NCI-H2029 (cell line): ENCODE data around the gene DOCK2.

Source experiments
- DNase-seq: peaks from one replicate; lab custom pipeline; 2025; lab: John Stamatoyannopoulos, UW

Gene DOCK2

GRCh38 chr5:170100066-170100943 is 463.2 kb downstream of the DOCK2 start:
- peak; percentile 57 for DNase-seq

- no peak for DNase-seq
Measured at GRCh38 chr5:170103447-170103846, 466.4 kb downstream of the DOCK2 start.

GRCh38 chr5:170104299-170104698 is 467.2 kb downstream of the DOCK2 start:
- DNase-seq, result no peak

- no peak for DNase-seq
Measured at GRCh38 chr5:170104710-170105109, 467.6 kb downstream of the DOCK2 start.

- DNase-seq, result no peak
Measured at GRCh38 chr5:170105642-170106611, 468.9 kb downstream of the DOCK2 start, which contains the start of gene FOXI1. TSS of gene FOXI1 (plus strand) at chr5:170105897. CDS start at chr5:170105958, 61 bp downstream.

- DNase-seq, result no peak
Measured at GRCh38 chr5:170107674-170108073, 470.6 kb downstream of the DOCK2 start.

GRCh38 chr5:170108266-170108785 is 471.3 kb downstream of the DOCK2 start:
- no peak for DNase-seq

- DNase-seq, result no peak
Measured at GRCh38 chr5:170109059-170110031, 472.3 kb downstream of the DOCK2 start.

- DNase-seq, result no peak
Measured at GRCh38 chr5:170110403-170111087, 473.5 kb downstream of the DOCK2 start.

- DNase-seq, result peak; percentile 12
Measured at GRCh38 chr5:170111088-170111785, 474.2 kb downstream of the DOCK2 start.

GRCh38 chr5:170112876-170113521 is 475.9 kb downstream of the DOCK2 start:
- DNase-seq, result no peak

GRCh38 chr5:170113522-170113900 is 476.4 kb downstream of the DOCK2 start:
- no peak for DNase-seq

- no peak for DNase-seq
Measured at GRCh38 chr5:170114271-170114670, 477.2 kb downstream of the DOCK2 start.

- DNase-seq, result no peak
Measured at GRCh38 chr5:170115925-170116324, 478.9 kb downstream of the DOCK2 start.

- no peak for DNase-seq
Measured at GRCh38 chr5:170117736-170118135, 480.7 kb downstream of the DOCK2 start.

- no peak for DNase-seq
Measured at GRCh38 chr5:170120576-170120975, 483.5 kb downstream of the DOCK2 start.

GRCh38 chr5:170121321-170121720 is 484.2 kb downstream of the DOCK2 start:
- no peak for DNase-seq

GRCh38 chr5:170126061-170126460 is 489.0 kb downstream of the DOCK2 start:
- no peak for DNase-seq

GRCh38 chr5:170126626-170127025 is 489.6 kb downstream of the DOCK2 start:
- DNase-seq, result no peak
